ENCODE measurements around the gene BICDL1.

BICDL1 gene

DNA sequence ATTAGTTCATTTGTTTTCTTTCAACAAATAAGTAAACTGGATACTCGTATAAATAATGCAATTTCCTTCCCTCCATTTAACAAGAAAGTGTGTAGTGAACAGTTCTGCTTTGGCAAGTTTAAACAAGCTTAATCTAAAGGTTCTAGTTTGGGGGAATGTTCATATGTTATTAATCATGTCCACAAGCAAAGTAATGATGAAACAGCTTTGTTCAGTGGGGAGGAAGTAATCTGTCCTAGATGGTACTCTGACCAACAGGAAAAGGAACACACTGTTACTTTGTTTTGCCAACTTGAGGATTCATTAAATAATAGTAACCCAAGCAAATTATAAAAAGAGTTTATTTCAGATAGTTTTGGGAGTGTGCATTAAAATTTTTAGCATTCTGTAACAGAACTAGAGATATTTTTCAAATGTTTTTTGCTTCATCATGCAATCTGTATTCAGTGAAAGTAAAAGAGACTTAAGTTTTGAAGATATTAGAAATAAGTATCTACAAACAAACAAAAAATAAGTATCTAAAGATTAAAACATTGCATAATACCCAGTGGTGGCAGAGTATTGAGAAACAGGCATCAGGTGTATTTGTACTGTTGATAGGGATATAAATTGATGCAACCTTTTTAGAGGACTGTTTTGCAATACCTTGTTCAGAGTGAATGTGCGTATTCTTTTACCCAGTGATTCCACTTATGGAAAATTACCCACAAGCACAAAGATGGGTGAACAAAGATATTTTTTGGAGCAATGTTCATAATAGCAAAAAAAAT is 66.4 kb downstream of the BICDL1 start:
- no peak for DNase-seq

DNA sequence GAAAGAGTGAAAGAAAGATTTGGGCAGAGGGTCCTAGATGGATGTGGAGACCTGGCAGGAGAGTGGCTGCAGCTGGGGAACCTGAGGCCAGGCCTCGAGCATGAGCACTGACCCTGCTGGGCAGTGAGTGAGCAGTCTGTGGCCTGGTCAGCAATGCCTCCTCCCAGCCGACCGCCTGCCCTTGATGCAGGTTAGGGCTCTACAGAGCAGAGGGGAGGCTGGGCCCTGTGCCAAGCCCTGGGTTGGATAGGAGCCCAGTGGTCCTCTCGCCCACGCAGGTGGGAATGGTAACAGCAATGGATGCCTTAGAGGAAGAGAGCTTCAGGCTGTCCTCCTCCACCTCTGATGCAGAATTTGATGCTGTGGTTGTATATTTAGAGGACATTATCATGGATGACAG is 67.7 kb downstream of the BICDL1 start:
- no peak for DNase-seq

DNA sequence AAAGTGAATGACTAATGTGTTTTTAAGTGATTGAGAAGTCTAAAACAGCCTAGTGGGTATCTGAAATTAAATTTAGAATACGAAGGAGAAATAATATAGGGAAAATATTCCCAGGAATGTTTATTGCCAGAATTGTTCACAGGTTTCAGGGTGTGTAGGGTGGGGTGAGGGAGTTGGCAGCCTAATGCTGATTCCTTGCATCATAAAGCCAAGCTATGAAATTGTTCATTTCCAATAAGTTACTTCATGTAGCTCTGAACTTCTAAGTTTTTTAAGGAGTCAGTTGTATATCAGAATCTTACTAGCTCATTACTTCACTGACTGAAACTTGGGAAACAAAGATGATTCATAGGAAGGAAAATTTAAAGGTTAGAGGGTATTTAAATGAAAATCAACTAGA is 71.2 kb downstream of the BICDL1 start:
- DNase-seq = no peak

- DNase-seq = no peak
Measured at GRCh38 chr12:120060717-120061116, 71.7 kb downstream of the BICDL1 start.

- no peak for DNase-seq
Measured at GRCh38 chr12:120061575-120062214, 72.7 kb downstream of the BICDL1 start.

DNA sequence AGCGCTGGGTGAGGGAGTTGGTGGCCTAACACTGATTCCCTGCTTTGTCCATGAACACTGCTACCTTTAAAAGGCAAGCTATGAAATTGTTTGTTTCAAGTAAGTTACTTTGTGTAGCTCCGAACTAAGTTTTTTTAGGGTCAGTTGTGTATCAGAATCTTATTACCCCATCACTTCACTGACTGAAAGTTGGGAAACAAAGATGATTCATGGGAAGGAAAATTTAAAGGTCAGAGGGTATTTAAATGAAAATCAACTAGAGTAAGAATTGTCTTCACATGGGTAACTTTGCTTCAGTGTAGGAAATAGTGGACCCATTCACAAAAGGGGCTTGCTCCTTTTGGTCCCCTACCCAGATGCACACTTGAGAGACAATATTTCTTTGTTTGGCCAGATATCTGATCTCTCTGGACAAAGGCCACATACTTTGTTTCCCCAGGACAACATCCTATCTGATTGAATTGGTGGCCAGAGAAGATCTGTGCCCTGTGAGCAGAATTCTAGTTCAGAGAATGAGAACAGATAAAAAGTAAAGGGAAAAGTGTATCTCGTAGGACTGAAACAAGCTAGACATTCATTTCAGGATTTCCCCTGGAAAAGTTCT is 74.0 kb downstream of the BICDL1 start:
- DNase-seq = no peak

GRCh38 chr12:120064054-120064940 is 75.3 kb downstream of the BICDL1 start:
- no peak for DNase-seq

- DNase-seq = no peak
Measured at GRCh38 chr12:120065472-120065871, 76.4 kb downstream of the BICDL1 start.

GRCh38 chr12:120066341-120066740 is 77.3 kb downstream of the BICDL1 start:
- no peak for DNase-seq

GRCh38 chr12:120067084-120067869 is 78.2 kb downstream of the BICDL1 start:
- no peak for DNase-seq

DNA sequence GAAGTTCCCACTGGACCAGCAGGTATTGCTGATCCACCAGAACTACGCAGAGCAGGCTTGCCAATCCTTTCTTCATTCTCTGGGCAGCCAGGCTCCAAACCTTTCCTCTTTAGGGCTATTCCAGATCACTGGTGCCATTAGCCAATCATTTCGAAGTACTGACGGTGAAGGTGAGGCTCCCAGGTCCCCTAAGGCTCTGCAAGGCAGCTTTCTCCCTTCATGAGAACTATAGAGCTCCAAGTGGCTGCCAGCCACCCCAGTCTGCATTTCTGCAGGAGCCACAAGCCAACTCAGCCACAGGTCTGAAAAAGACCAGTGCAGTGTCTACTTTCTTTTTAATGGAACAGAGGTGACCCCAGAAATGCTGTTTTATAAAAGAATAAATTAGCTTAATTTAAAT is 78.9 kb downstream of the BICDL1 start:
- no peak for DNase-seq

GRCh38 chr12:120069278-120069677 is 80.2 kb downstream of the BICDL1 start:
- no peak for DNase-seq

DNA sequence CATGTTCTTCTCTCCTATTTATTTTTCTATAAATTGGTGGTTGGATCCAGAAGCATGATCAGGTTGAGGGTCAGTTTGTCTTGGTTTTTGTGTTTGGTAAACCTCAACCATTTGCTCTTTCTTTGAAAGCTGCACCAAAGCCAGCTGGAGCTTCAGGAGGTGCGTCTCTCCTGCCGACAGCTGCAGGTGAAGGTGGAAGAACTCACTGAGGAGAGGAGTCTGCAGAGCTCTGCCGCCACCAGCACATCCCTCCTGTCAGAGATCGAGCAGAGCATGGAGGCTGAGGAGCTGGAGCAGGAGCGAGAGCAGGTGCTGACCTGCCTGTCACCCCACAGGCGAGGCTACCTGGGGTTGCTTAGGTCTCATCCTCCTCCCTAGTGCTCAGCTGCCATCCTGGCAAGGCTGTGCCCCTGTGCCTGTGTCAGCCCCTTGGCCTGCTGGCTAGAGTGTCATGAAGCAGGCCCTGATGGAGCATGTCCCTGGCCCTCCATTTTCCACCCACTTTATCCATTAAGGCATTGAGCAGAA is 82.5 kb downstream of the BICDL1 start:
- no peak for DNase-seq

DNA sequence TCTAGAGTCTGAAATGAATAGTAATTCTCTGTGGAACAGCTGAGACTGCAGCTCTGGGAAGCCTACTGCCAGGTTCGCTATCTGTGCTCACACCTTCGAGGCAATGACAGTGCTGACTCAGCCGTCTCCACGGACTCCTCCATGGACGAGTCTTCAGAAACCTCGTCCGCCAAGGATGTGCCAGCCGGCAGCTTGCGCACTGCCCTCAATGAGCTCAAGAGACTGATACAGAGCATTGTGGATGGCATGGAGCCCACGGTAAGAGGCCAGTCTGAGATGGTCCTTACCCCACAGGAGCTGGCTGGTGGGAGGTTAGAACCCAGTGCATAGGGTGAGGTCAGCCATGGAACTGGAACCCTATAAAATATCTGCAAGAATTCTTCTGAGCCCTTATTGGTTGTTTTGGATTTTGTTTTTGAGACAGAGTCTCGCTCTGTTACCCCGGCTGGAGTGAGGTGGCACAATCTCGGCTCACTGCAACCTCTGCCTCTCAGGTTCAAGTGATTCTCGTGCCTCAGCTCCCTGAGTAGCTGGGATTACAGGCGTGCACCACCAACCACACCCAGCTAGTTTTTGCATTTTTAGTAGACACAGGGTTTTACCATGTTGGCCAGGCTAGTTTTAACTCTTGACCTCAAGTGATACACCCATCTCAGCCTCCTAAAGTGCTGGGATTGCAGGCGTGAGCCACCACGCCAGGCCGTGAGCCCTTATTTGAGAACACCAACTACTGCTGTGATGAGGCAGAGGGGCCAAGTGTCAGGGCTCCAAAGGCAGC is 83.6 kb downstream of the BICDL1 start:
- no peak for DNase-seq

- peak; percentile 17 for DNase-seq
Measured at GRCh38 chr12:120075034-120075616, 86.1 kb downstream of the BICDL1 start.

DNA sequence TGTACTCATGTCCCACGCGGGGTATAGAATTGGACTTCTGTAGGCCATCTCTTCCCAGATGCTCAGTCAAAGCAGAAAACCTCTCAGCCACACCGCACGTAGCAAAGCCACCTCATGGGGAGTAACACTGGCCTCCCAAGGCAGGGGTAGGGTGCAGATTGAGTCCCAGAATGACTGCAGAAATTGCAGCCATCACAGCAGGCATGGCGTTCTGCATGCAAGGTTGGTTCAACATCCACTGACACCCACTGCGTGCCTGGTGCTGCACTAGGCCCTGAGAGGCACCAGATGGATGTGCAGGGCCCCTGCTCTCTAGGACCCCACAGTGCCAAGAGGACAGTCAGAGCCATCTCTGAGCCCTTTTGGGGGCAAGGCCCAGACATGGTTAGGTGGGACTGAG is 87.6 kb downstream of the BICDL1 start:
- DNase-seq = no peak

DNA sequence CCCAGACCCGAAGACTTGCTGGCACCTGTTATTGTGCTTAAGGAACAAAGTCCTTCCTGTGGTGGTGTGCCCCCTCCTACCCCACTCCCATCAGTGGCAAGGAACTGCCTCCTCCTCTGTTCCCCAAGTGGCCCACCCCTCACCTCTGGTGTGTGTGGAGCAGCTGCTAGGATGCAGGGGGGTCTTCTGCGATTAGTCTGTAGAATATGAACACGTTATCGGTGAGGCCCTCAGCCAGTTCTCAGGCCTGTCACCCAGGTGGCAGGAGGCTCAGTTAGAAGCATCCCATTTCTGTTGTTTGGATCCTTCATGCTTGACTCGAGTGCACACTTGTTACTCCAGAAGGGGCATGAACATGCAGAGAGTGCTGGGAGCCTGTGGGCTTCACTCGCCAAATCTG is 88.2 kb downstream of the BICDL1 start:
- DNase-seq = no peak

- peak; percentile 17 for DNase-seq
Measured at GRCh38 chr12:120078868-120079267, 89.8 kb downstream of the BICDL1 start.

GRCh38 chr12:120079411-120080400 is 90.7 kb downstream of the BICDL1 start:
- no peak for DNase-seq

DNA sequence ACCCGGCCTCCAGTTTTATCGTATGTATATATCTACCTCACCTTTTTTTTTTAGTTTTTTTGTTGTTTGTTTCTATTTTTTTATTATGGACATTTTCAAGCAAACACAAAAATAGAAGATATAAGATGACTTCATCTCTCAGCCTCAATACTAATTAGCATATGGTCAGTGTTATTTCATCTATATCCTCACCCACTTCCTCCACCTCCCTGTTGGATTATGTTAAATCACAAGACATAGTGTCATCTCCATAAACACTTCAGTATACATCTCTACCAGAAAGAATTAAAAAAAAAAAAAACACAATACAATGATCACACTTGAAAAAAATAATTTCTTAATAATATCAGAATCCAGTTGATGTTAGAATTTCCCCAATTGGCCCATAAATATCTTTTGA is 92.6 kb downstream of the BICDL1 start:
- DNase-seq = no peak
